Measurements from ENCODE around the gene CIRBP.
"Not testable (repeated sequence)": the region's sequence is repeated elsewhere in the genome, so short reads cannot be mapped to it uniquely, and the experiment has no call there.

Gene CIRBP

GRCh38 chr19:1309977-1310852 lies 41.1 kb downstream of the CIRBP start:
- DNase-seq (ENCODE audit: low read depth in 2 of 2), result no peak

GRCh38 chr19:1310853-1311180 lies 41.7 kb downstream of the CIRBP start:
- no peak for DNase-seq (ENCODE audit: low read depth in 2 of 2)

GRCh38 chr19:1311543-1312091 lies 42.5 kb downstream of the CIRBP start:
- DNase-seq (ENCODE audit: low read depth in 2 of 2), result no peak

- no peak for DNase-seq (ENCODE audit: low read depth in 2 of 2)
These were observed 43.9 kb downstream of the CIRBP start for GRCh38 chr19:1312767-1313694.

- DNase-seq (ENCODE audit: low read depth in 2 of 2), result no peak
These were observed 44.8 kb downstream of the CIRBP start for GRCh38 chr19:1313695-1314613.

GRCh38 chr19:1315470-1316166 lies 46.5 kb downstream of the CIRBP start:
- DNase-seq (ENCODE audit: low read depth in 2 of 2), result no peak

GRCh38 chr19:1316466-1316865 lies 47.3 kb downstream of the CIRBP start:
- DNase-seq (ENCODE audit: low read depth in 2 of 2), result no peak

- DNase-seq (ENCODE audit: low read depth in 2 of 2), result no peak
These were observed 48.3 kb downstream of the CIRBP start for GRCh38 chr19:1317274-1318003.

- no peak for DNase-seq (ENCODE audit: low read depth in 2 of 2)
These were observed 49.7 kb downstream of the CIRBP start for GRCh38 chr19:1318678-1319471.

GRCh38 chr19:1320282-1320650 lies 51.1 kb downstream of the CIRBP start:
- not testable (repeated sequence) for DNase-seq (ENCODE audit: low read depth in 2 of 2)

GRCh38 chr19:1321539-1321938 lies 52.4 kb downstream of the CIRBP start:
- DNase-seq (ENCODE audit: low read depth in 2 of 2), result no peak

GRCh38 chr19:1322198-1322981 lies 53.3 kb downstream of the CIRBP start:
- no peak for DNase-seq (ENCODE audit: low read depth in 2 of 2)

- DNase-seq (ENCODE audit: low read depth in 2 of 2), result no peak
These were observed 55.2 kb downstream of the CIRBP start for GRCh38 chr19:1324249-1324805.

All from stimulated activated CD8-positive, alpha-beta memory T cell treated with anti-CD3 and anti-CD28 coated beads, Interleukin-7, amount 100 ng/mL, for 1 hour (primary cell).